ENCODE measurements around the gene WNK4.

WNK4 gene

GRCh38 chr17:42748202-42748907, 32.1 kb upstream of the WNK4 start:
- no peaks in the 10 kb centered on the region for H3K4me1 ChIP-seq
- no peaks in the 10 kb centered on the region for H3K36me3 ChIP-seq
- H3K27me3 ChIP-seq, result no peaks in the 10 kb centered on the region
- no peak overlapping the region for H3K4me3 ChIP-seq (ENCODE audit: low read depth, low read length)
- no peak for DNase-seq
- peaks cover 4% of the 10 kb centered on the region for H3K9me3 ChIP-seq
- TF ChIP-seq, protein P1, sequence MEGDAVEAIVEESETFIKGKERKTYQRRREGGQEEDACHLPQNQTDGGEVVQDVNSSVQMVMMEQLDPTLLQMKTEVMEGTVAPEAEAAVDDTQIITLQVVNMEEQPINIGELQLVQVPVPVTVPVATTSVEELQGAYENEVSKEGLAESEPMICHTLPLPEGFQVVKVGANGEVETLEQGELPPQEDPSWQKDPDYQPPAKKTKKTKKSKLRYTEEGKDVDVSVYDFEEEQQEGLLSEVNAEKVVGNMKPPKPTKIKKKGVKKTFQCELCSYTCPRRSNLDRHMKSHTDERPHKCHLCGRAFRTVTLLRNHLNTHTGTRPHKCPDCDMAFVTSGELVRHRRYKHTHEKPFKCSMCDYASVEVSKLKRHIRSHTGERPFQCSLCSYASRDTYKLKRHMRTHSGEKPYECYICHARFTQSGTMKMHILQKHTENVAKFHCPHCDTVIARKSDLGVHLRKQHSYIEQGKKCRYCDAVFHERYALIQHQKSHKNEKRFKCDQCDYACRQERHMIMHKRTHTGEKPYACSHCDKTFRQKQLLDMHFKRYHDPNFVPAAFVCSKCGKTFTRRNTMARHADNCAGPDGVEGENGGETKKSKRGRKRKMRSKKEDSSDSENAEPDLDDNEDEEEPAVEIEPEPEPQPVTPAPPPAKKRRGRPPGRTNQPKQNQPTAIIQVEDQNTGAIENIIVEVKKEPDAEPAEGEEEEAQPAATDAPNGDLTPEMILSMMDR (IDR thresholded peaks at IDR 0.05; ENCODE audit: low read depth, low read length), result no peak

DNA sequence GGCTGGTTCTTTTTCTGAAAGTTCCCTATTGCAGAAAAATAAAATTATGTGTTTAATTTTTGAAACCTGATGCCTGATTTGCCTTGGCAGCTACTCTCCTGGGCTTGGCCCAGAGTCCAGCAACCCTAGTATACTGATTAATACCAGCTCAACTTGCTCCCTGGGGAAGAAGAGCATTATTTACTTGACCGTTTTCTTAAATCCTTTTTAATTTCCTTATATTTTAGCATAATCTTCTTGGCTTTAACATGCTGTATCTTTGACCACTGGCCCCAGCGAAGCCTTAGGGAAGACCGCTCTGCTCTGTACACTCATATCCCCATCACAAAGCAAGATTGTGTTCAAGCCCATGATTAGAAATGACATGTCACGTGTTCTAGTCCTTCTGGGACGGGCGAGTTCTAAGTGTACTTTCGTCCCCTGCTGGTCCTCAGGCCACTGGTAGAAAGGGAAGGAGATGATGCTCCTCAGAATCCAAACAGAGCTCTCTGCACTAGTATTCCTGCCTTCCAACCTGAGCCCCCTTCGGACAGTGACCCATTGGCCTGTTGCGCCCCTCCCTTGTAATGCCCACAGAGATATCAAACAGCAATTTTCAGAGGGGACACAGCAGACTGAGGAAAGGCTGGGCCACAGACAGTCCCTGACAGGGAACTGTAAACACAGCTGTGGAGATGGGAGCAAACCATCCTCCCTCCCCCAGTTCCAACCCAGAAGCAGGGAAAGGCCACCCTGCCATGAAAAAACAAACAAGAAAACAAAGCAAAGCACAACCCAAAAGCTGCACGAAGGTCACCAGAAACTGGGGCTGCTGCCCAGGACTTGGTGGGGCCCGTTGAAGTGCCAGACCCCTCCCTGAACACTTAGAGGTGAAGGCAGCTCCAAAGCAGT, 31.3 kb upstream of the WNK4 start:
- TF ChIP-seq, protein P1 (IDR thresholded peaks at IDR 0.05; ENCODE audit: low read depth, low read length), result no peak
- Histone ChIP-seq H3K36me3 (no peaks in the 10 kb centered on the region), H3K4me1 (no peaks in the 10 kb centered on the region), H3K9me3 (peaks cover 4% of the 10 kb centered on the region), H3K4me3 (ENCODE audit: low read depth, low read length) (no peak overlapping the region), H3K27me3 (no peaks in the 10 kb centered on the region)
- no peak for DNase-seq

- Histone ChIP-seq H3K9me3 (no peaks in the 10 kb centered on the region), H3K4me1 (no peaks in the 10 kb centered on the region), H3K4me3 (ENCODE audit: low read depth, low read length) (no peak overlapping the region), H3K27me3 (no peaks in the 10 kb centered on the region), H3K36me3 (no peaks in the 10 kb centered on the region)
- DNase-seq, result no peak
- TF ChIP-seq, protein P1 (IDR thresholded peaks at IDR 0.05; ENCODE audit: low read depth, low read length), result no peak
These were observed 29.6 kb upstream of the WNK4 start for GRCh38 chr17:42750739-42751344.

DNA sequence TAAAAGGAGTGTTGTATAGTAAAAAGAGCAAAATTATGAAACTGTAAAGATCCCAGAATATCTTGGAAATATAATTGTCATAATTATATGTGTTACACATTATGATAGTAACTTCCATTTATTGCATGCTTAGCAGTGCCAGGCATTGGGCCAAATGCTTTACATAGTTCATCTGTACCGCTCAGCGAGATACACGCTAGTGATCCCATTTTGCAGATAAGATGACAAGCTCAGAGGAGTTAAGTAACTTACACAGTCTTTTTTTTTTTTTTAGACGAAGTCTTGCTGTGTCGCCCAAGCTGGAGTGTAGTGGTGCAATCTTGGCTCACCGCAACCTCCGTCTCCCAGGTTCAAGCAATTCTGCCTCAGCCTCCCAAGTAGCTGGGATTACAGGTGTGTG, 28.8 kb upstream of the WNK4 start:
- Histone ChIP-seq H3K36me3 (no peaks in the 10 kb centered on the region), H3K4me1 (no peaks in the 10 kb centered on the region), H3K4me3 (ENCODE audit: low read depth, low read length) (no peak overlapping the region), H3K9me3 (no peaks in the 10 kb centered on the region), H3K27me3 (no peaks in the 10 kb centered on the region)
- DNase-seq, result no peak
- TF ChIP-seq, protein P1 (IDR thresholded peaks at IDR 0.05; ENCODE audit: low read depth, low read length), result no peak

DNA sequence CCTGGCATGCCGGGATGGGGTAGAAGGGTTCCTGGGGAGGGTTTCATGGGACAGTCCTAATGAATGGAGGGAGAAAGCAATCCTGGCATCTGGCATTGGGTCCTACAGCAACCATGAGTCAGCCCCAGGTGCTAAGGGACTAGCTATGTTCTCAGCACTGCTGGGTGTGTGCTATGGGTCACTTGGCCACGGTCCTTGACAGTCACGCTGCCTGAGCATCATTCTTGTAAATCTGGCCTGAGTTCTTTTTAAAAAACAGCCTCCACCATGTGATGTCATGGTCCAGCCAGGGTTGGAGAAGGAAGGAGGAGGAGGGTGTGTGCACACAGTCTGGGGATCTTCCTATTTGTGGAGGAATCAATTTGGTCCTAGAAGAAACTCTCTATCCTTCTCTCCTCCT, 25.6 kb upstream of the WNK4 start:
- Histone ChIP-seq H3K27me3 (no peaks in the 10 kb centered on the region), H3K4me1 (no peaks in the 10 kb centered on the region), H3K9me3 (no peaks in the 10 kb centered on the region), H3K4me3 (ENCODE audit: low read depth, low read length) (no peak overlapping the region), H3K36me3 (no peaks in the 10 kb centered on the region)
- TF ChIP-seq, protein P1 (IDR thresholded peaks at IDR 0.05; ENCODE audit: low read depth, low read length), result no peak
- no peak for DNase-seq

Measured in BE2C (cell line).